HPDE6-E6E7 (cell line): ENCODE measurements around the gene NPB.

Experiments
- DNase-seq: peaks from one replicate; pipeline ENCODE4 v3.0.0; 2011; ENCODE audit warnings: missing footprints; ENCODE audit errors: extremely low spot score

The NPB gene

GRCh38 chr17:81940538-81941483 lies 38.8 kb downstream of the NPB start:
- no peak for DNase-seq

GRCh38 chr17:81941484-81942166 lies 39.6 kb downstream of the NPB start:
- DNase-seq = no peak

GRCh38 chr17:81942167-81942553 lies 40.1 kb downstream of the NPB start:
- no peak for DNase-seq

GRCh38 chr17:81944858-81945257 lies 42.8 kb downstream of the NPB start:
- no peak for DNase-seq

- DNase-seq = no peak
These were observed 45.2 kb downstream of the NPB start, which contains the start of gene MYADML2 for GRCh38 chr17:81947189-81947588. MYADML2 (minus strand) TSS chr17:81947233; CDS start chr17:81941741, 5,492 bp downstream.

GRCh38 chr17:81948635-81949378 lies 46.8 kb downstream of the NPB start:
- no peak for DNase-seq

GRCh38 chr17:81950501-81950900 lies 48.5 kb downstream of the NPB start:
- DNase-seq = no peak

GRCh38 chr17:81951785-81952684 lies 50.0 kb downstream of the NPB start:
- DNase-seq = no peak
